NT2/D1 (cell line): Measurements from ENCODE around the gene MICAL2.

ENCODE experiments used
- SUZ12 ChIP-seq: IDR thresholded peaks from 2 replicates; pipeline ENCODE4 v1.6.1; 2011; ENCODE audit not compliant: insufficient read length, insufficient read depth; ENCODE audit errors: extremely low read depth
- ZNF274 ChIP-seq: IDR thresholded peaks from 2 replicates; pipeline ENCODE4 v1.6.1; 2011; ENCODE audit warnings: mild to moderate bottlenecking, low read depth, low read length

DNA sequence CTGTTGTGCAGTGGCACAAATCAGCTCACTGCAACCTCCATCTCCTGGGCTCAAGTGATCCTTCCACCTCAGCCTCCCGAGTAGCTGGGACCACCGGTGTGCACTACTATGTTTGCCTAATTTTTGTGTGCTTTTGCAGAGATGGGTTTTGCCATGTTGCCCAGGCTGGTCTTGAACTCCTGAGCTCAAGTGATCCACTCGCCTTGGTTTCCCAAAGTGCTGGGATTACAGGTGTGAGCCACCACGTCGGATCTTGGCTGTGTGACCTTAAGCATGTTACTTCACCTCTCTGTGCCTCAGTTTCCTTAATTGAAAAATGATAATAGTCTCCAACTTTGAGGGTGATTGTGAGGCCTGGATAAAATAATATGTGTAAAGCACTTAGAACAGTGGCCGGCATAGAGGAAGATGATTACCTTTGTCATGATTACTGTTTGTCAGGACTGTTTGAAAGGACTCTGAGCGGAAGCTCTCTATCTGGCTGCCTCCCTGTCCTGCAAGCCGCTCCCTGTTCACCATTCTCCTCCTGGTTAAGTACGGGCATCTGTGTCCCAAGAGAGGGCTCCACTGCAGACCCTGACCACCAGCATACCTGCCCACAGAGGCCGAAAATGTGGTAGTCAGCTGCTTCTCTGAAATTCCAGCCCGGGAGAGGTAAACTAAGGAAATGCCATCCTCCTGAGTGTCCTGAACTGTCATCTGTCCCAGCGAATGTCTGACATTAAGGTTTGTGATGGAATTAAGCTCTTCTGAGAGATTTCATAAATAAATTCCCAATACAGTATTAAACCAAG is 73.6 kb downstream of the MICAL2 start:
- no peak for TF ChIP-seq ZNF274
- TF ChIP-seq SUZ12: no peak
